UCSD-AML1 (cell line): Measurements from ENCODE around the gene CHN2.

Source experiments
- DNase-seq: peaks from one replicate; lab custom pipeline; 2025; ENCODE audit not compliant: unreplicated experiment; lab: John Stamatoyannopoulos, UW

Gene CHN2

GRCh38 chr7:29485339-29486190 lies 291.0 kb downstream of the CHN2 start:
- no peak for DNase-seq

- DNase-seq = no peak
Measured at GRCh38 chr7:29486191-29486700, 291.7 kb downstream of the CHN2 start.

- DNase-seq = no peak
Measured at GRCh38 chr7:29487424-29487823, 292.8 kb downstream of the CHN2 start.

- DNase-seq = no peak
Measured at GRCh38 chr7:29488203-29488970, 293.8 kb downstream of the CHN2 start.

GRCh38 chr7:29488977-29489376 lies 294.4 kb downstream of the CHN2 start:
- DNase-seq = no peak

- no peak for DNase-seq
Measured at GRCh38 chr7:29490094-29490607, 295.6 kb downstream of the CHN2 start.

GRCh38 chr7:29494350-29494749 lies 299.8 kb downstream of the CHN2 start:
- DNase-seq = no peak

GRCh38 chr7:29495653-29496052 lies 301.1 kb downstream of the CHN2 start:
- no peak for DNase-seq

- no peak for DNase-seq
Measured at GRCh38 chr7:29496355-29497020, 301.9 kb downstream of the CHN2 start.

GRCh38 chr7:29499932-29500331 lies 305.4 kb downstream of the CHN2 start:
- DNase-seq = no peak

- DNase-seq = no peak
Measured at GRCh38 chr7:29500719-29501118, 306.1 kb downstream of the CHN2 start.

- DNase-seq = no peak
Measured at GRCh38 chr7:29502133-29502532, 307.6 kb downstream of the CHN2 start.

- no peak for DNase-seq
Measured at GRCh38 chr7:29505931-29506330, 311.4 kb downstream of the CHN2 start.

GRCh38 chr7:29508608-29509007 lies 314.0 kb downstream of the CHN2 start:
- no peak for DNase-seq

- no peak for DNase-seq
Measured at GRCh38 chr7:29510028-29510427, 315.5 kb downstream of the CHN2 start.

GRCh38 chr7:29511337-29511736 lies 316.8 kb downstream of the CHN2 start:
- no peak for DNase-seq

GRCh38 chr7:29511851-29512250 lies 317.3 kb downstream of the CHN2 start:
- no peak for DNase-seq

GRCh38 chr7:29516491-29516890 lies 321.9 kb downstream of the CHN2 start:
- no peak for DNase-seq

GRCh38 chr7:29518616-29519015 lies 324.0 kb downstream of the CHN2 start:
- DNase-seq = no peak

GRCh38 chr7:29523728-29524127 lies 329.2 kb downstream of the CHN2 start:
- no peak for DNase-seq

GRCh38 chr7:29527505-29528108 lies 333.0 kb downstream of the CHN2 start:
- no peak for DNase-seq
